ENCODE measurements around the gene COMMD1.
"Not testable (repeated sequence)": the region's sequence is repeated elsewhere in the genome, so short reads cannot be mapped to it uniquely, and the experiment has no call there.

COMMD1 gene

DNA sequence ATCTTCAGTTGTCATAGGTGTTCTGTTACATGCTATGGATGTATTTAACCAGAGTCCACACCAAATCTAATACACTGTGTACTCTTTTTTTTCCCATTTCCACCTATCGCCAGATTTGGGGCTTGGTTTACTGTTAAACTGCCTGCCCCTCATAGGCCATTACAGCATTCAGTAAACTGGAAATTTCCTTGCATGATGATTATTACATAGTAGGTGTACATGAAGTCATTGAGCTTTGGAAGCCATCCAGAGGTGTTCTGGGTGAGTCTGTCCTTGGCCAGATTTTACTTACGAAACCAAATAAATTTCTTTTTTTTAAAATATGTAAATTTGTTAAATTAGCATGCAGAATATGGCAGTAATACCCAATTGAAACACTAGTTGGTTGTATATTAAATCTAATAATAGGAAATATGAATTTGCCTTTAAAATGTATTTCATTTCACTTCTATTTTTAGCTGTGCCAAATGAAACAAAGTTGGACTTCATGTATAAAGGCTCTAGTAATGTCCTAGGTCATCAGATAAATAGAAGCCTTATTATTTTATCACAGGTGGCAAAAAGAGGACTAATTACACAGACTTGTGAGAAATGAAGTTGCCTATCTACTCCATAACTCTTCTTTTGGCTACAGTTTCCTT is 60.7 kb downstream of the COMMD1 start:
- DNase-seq = no peak

DNA sequence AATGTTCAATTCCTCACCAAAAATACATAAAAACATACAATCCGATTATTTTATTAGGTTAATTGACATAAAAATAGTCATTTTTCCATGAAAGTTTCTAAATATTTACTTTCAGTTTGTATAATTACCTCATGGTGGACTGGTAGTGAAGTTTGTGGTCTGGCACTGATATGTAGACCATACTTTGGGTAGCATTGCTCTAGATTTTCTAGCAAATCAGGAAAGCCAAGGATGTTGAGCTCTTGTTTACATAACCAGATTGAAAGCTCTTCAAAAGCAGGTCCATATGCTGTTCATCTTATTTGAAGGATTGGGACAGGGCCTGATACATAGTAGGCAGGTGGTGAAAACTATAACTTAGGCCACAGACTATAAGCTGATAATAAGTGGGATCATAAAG is 61.8 kb downstream of the COMMD1 start:
- DNase-seq = no peak

DNA sequence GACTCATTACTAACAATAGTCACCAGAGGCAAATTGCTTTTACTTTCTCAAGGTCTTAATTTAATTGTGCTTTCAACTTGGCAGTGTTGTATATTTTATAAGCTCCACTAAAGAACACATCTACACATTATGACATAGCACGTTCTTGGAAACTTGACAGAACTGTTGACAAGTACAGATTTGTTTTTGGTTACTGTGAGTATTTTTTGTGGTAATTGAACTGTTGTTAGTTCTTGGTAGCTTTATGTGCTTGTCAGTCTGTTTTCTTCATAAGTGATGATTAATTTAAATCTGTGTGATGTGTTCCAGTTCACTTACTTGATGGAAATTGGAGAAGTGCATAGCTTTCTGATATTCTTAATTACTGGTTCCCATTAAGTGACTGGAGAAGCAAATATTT is 63.9 kb downstream of the COMMD1 start:
- no peak for DNase-seq

DNA sequence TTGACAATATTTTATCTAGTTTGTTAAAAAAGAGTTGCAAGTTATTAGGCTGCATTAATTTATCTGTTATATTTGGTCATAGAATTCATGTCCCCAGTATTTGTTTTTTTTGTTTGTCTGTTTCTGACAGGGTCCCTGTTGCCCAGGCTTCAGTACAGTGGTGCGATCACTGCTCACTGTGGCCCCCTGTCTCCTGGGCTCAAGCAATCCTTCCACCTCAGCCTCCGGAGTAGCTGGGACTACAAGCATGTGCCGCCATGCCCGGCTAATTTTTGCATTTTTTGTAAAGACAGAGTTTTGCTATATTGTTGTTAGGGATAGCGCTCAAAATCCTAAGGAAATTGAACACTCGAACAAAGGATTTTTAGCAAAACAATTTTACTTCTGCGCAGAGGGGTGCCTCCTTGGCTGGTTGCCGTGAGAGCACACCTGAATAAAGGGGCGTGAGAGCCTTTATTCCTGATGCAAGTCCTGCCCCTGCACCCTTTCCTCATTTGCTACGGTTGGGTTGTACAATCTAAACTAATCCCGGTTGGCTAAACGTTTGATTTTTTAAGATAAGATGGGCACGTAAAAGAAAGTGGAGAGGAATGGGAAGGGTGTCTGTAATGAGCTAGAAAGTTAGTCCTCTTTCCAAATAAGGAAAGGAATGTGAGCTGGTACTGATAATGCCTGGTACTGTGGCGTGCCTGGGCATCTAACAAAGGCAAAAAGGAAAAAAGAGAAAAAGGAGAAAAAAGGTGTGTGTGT is 65.5 kb downstream of the COMMD1 start:
- no peak for DNase-seq

DNA sequence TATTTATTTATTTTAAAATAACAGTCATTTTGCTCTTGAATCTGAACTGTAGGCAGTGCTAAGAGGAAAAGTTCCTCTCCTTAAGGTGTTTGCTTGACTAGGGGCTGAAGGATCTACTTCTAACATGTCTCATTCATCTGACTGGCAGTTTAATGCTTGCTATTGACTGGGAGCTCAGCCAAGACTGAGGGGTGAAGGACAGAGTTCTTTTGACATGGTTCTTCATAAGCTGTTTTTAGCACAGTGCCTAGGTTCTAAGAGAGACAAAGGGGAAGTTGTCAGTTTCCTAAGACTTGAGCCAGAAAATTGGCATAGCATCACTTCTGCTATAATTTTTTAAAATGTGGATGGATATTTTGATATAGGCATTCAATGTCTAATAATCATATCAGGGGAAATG is 73.0 kb downstream of the COMMD1 start:
- peak in 1 of 2 experiments; percentile 22 for DNase-seq

DNA sequence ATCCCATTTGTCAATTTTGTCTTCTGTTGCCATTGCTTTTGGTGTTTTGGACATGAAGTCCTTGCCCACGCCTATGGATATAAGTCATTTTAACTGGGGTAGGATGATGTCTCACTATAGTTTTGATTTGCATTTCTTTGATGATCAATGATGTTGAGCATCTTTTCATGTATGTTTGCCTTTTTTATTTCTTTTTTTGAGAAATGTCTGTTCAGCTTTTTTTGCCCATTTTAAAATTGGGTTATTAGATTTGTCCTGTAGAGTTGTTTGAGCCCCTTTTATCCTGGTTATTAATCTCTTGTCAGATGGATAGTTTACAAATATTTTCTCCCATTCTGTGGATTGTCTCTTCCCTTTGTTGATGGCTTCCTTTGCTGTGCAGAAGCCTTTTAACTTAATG is 75.3 kb downstream of the COMMD1 start:
- no peak for DNase-seq

DNA sequence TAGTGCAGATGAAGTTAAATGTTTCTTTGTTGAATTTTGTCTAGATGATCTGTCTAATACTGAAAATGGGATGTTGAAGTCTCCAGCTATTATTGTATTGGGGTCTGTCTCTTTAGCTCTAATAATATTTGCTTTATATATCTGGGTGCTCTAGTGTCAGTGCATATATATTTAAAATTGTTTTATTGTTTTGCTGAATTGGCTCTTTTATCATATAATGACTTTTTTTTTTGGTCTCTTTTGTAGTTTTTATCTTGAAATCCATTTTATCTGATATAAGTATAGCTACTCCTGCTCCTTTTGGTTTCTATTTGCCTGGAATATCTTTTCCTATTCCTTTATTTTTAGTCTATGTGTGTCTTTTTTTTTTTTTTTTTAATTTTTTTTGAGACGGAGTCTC is 79.2 kb downstream of the COMMD1 start:
- no peak for DNase-seq

DNA sequence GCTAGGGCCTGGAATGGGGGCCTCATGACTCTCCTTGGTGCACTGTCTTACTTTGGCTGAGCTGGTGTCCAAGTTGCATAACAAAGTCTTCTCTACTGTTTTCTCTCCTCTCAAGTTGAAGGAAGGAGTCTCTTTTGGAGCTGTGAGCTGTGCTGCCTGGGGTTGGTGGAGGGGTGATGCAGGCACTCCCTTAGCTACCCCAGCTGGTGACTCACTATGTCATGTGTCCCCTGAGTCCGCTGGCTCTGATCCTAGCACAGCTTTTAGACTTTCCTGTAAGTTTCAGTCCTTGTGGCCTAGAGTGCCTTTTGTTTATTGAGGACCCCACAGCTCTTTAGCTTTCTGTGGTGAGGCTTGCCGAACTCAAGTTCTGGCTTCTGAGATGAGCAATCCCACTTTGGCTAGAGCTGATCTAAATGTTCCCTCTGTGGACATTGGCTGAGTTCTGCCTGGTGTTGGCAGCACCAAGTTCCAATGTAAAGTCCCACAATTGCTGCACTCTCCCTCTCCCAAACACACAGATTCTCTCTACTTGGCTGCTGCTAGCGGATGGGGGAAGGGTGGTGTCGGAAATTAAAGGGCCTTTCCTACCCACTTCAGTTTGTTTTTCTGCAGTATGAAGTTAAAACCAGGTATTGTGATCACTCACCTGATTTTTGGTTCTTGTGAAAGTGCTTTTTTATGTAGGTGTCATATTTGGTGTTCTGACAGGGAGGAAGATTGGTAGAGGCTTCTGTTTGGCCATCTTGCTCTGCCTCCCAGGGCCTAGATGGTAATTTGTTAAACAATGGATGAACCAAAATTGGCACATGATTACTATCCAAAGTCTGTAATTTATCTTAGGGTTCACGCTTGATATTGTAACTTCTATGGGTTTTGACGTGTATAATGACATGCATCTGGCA is 83.2 kb downstream of the COMMD1 start:
- DNase-seq = no peak

DNA sequence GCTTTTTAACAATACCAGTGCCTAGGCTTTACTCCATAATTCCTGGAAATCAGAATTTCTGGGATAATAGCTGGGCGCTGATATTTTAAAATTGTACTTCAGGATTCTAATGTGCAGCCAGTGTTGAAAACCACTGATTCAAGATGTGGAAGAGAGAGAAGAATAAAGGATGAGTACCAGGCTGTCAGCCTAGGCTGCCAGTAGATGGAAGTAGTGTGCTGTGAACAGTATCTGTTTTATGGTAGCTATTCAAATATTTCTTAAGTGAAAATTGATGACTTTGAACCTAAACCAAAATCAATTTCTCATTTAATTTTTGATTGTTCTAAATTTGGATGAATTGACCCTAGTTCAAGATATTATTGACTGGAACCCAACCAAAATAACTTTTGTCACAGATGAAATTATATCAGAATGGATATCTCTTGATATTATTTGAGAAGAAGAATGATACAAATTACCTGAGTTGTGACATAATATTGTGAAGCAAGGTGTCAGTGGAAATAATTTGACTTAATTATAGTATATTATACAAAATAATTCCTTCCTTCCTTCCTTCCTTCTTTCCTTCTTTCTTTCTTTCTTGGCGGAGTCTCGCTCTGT is 88.0 kb downstream of the COMMD1 start:
- DNase-seq = peak; percentile 25 to 52

DNA sequence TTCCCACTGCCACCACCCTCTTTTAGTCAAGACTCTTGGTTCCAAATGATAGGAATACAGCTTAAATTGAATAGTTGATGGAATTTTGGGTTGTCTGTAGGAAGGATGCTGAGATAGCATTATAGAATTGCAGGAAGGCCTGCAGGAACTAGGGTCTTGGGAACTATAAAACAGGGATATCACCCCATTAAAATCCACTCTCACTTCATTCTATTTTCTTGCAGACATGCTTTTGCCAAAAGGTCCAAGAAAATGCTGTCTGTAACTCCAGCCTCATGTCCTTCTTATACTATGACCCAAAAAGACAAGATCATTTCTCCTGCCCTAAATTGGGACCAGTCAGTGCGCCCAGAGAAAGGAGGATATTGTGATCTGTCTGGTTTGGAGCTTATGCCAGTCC is 89.1 kb downstream of the COMMD1 start:
- DNase-seq = no peak

DNA sequence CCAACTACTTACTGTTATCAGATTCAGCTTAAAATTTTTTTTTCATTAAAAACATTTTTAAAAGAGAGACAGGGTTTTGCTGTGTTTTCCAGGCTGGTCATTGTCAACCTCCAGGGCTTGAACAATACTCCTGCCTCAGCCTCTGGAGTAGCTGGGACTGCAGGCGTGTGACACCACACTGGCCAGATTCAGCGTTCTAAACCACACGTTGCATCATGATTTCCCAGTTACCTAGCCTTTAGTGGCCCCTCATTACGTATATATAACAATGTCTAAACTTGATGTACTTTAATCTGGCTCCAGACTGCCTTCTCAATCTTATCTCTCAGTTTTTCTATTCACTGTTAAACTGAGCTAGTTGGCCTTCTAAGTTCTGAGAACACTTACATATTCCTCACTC is 89.6 kb downstream of the COMMD1 start:
- DNase-seq = no peak

DNA sequence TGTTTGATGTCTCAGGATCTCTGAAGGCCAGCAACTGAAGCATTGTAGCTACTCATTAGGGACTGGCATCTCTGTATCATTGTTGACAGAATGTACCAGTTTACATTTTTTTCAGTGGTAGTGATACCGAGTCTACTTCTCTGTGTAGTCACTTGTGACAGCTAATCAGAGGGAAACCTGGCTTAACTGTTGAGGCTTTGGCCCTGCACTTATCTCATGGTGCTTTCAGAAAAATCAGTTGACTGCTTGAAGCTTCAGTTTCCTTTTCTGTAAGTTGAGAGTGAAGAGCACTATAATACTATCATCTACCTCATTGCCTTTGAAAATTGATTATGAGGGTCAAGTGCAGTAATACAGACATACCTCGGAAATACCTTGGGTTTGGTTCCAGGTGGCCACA is 90.0 kb downstream of the COMMD1 start:
- DNase-seq = no peak

DNA sequence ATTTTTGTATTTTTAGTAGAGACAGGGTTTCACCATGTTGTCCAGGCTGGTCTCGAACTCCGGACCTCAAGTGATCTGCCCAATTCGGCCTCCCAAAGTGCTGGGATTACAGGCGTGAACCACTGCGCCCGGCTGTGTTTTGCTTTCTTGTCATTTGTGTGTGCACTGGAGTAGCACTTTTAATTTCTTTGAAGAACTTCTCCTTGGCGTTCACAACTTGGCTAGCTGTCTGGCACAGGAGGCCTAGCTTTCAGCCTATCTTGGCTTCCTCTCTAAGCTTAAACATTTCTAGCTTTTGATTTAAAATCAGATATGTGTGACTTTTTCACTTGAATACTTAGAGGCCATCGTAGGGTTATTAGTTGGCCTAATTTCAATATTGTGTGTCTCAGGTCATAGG is 93.0 kb downstream of the COMMD1 start:
- DNase-seq = no peak

DNA sequence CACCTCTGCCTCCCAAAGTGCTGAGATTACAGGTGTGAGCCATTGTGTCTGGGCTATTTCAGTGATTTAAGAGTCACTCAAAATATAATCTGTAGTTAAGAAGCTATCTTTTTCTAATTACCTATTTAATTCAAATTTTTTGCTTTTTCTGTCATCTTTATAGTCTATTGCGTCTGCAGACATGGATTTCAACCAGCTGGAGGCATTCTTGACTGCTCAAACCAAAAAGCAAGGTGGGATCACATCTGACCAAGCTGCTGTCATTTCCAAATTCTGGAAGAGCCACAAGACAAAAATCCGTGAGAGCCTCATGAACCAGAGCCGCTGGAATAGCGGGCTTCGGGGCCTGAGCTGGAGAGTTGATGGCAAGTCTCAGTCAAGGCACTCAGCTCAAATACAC is 95.1 kb downstream of the COMMD1 start:
- no peak for DNase-seq

DNA sequence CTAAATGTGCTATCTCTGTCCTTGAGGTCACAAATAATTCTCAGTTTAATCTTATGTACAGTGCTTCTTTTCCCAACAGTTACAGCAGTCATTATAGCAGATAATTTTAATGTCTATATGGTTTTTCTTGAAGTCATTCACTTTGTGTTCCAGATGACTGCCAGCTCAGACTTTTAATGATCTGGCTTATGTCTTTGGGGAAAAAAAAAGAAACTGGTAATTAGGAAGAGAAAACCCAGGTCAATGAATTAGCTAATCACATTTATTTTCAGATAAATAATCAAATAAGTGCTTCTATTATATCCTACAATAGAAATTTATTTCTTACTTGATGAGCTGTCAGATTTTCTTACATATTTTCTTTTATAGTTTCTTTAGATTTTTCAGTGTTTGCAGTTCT is 96.0 kb downstream of the COMMD1 start:
- DNase-seq = no peak

DNA sequence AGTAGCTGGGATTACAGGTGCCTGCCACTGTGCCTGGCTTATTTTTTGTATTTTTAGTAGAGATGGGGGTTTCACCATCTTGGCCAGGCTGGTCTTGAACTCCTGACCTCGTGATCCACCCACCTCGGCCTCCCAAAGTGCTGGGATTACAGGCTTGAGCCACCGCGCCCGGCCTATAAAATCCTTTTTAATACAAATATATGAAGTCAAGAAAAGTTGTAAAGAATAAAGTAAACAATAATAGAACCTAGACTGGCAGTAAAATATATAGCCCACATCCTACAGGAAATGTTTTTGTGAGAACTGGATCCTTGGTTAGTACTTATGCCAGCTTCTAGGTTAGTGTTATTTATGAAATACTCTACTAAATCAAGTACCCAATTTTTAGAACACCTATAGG is 99.0 kb downstream of the COMMD1 start:
- not testable (repeated sequence) for DNase-seq

DNA sequence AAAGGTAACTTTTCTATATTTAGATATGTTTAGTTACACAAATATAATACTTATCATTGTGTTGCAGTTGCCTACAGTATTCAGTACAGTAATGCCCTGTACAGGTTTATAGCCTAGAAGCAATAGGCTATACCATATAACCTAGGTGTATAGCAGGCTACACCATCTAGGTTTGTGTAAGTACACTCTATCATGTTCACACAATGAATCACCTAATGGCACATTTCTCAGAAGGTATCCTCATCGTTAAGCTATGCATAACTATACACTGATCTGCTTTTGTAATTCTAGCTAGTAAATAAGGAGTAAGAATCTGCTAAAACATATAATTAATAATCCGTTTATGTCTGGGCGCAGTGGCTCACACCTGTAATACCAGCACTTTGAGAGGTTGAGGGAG is 102.1 kb downstream of the COMMD1 start:
- DNase-seq = no peak

DNA sequence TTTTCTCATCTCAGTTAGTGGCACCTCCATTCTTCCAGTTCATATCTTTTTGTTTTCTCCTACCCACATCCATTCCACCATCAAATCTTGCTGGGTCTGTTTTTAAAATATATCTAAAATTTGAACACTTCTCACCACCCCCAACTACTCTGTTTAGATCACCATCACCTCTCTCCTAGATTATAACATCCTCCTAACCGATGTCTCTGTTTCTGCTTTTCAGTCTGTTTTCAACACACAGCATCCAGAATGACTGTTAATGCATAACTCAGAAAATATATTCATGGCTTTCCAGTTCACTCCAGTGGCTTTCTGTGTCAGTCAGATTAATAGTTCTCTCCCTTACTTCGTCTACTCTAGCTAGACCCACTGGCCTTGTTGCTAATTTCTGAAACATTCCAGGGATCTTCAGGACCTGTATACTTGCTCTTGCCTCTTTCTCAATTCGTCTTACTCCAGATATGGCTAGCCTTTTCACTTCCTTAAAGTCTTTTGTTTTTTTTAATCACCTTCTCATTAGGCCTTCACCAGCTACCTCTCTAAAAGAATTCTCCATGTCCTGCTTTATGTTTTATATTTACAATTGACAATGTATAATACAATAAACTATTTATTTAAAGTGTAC is 105.3 kb downstream of the COMMD1 start:
- DNase-seq = no peak

DNA sequence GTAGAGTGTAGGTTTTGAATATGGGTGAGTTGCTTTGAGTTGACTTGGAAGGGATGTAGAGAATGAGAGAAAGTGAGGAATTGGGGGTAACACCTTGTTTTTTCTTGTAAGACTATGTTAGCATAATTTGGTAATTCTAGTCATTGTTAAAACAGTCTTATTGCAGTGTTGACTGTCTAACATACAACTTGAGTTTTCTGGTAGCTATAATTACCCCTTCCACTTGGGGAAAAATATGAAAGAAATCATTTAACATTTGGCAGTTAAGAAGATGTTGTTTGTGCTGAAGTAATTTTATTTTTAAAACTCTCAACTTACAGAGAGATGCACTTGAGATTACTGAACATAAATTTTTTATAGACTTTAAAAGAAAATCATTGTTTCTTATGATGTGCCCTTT is 108.2 kb downstream of the COMMD1 start:
- DNase-seq = no peak

DNA sequence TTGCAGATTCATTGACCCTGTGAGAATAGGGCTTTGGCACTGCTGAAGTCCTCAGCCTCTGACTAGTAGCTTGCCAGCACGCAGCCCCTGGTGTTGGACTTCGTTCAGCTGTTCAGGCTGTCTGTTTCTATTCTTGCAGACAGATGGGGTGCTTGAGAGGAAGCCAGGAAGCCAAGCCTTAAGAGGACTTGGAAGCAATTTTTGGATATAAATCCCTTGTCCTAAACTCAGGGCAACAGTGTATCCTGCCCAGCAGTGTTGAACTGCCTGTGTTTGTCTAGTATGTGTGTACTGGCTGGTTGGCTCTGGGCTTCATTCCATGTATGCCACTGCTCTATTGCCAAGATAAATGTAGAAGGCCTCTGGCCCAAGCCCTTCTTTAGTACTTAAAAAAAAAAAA is 108.6 kb downstream of the COMMD1 start:
- peak; percentile 52 to 79 for DNase-seq

DNA sequence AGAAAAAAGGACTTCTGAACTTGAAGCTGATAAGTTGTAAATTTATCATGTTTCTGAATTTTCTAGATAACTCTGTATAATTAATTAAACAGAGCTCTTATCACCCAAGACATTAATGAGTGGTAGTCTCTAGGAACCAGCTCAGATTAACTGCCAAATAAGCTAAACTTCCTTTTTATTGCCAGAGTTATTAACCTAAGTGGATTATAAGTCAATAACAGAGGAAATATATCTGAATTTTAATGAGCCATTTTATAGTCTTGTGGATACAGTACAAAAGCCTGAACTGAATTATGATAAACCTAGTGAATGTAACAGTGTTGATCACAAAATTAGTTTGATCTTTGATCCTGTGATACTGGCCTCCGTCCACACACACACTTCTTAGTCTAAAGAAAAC is 111.5 kb downstream of the COMMD1 start:
- no peak for DNase-seq

DNA sequence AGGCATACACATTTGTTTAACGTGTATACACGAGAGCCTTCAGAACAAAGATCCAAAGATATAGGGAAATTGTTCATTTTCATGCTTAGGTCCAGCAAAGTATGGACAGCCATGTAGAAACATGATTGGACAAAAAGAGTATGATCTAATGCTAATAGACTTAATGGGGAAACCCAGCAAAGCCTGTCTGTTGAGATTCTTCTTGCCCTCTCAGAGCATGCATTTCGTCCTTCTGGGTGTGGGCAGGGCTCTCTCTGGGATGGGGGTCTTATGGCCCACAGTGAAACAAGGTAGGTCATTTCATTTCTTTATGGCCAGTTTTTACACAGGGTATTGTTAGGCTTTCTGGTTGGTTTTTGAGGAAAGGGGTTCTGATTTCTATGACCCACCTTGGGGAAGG is 124.4 kb downstream of the COMMD1 start:
- no peak for DNase-seq

DNA sequence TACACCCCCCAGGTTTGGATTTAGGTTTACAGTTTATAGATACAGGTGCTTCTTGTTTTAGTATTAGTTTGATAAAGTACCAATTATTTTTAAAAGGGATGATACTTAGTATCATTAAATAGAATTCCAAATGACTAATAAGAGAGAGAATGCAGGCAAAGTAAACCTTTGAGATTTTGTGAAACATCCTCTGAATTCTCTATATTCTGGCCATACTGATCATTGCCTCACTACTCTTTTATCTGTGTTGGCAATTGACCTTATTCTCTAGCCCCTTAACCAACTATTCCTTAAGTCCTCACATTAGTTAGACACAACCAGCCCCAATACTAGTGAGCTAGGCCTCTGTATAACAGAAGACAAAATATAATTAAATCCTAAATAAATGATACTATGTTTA is 125.4 kb downstream of the COMMD1 start:
- DNase-seq = no peak

Measured in NCI-H2081 (cell line).